NCI-H2227 treated with DMSO at 0.1 percent for 48 hours (cell line): ENCODE data around the gene VAT1.
"Not testable (repeated sequence)": the region's sequence is repeated elsewhere in the genome, so short reads cannot be mapped to it uniquely, and the experiment has no call there.

Experiments used
- DNase-seq: peaks from one replicate; lab custom pipeline; 2025; lab: John Stamatoyannopoulos, UW

VAT1 gene

DNA sequence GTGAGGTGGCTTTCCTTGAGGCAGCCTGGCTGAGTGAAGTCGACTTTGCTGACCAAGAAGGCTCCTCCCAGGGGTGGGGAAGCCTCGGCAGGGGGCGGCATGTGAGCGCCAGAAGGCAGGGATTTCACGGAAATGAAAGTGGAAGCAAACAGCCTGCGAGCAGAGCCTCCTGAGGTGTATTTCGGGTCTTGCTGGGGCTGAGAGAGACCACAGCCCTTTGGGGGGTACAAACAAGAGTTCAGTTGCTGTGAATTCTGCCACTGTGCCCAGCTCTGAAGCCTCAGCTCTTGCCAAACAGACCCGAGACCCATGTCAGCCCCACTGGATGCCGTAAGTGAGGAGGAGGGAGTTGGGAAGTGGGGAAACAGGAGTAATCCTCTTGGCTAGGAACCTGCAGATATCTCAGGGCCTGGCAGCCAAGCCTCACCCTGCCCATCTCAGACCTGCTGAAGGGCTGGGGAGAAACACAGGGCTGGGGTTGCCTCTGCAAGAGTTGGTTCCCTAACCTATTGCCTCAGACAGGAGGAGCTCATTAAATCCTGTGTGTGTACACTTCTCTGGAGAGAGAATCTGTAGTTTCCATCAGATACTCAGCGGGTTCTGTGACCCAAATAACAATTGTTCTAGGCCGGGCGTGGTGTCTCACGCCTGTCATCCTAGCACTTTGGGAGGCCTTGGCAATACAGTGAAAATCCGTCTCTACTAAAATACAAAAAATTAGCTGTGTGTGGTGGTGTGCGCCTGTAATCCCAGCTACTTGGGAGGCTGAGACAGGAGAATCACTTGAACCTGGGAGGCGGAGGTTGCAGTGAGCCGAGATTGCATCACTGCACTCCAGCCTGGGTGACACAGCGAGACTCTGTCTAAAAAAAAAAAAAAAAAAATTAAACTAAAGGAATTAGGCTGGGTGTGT, 15.3 kb downstream of the VAT1 start, which contains the start of gene IFI35:
IFI35 (plus strand) TSS at position 146 of the 913 bp plus-strand sequence; CDS start at position 310, 164 bp downstream.
- DNase-seq: peak; percentile 68

DNA sequence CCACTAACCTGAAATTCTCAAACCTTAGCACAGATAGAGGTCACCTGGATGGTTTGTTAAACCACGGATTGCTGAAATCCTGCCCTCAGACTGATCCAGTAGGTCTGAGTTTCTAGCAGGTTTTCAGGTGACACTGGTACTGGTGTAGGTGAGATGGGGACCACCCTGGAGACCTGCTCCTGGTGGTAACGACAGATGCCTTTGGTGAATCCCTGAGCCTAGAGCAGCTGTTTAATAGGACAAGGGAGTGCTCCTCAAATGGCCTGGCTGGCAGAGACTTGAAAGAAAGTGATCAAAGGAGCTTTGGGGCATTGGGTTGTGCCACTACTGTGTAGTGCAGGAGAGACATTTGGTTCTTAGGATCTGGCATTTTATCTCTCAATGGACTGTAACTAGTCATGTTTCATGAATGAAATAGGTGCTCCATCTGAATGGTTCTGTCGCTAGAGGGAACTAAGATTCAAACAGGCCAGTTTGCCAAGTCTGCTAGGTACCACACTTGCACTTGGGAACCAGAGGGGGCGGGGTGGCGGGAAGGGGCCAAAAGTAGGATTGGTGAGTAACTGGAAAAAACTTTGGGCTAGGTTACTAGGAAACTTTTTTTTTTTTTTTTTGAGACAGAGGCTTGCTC, 18.5 kb downstream of the VAT1 start:
- no peak for DNase-seq

GRCh38 chr17:43000894-43001293, 21.3 kb downstream of the VAT1 start:
- DNase-seq: not testable (repeated sequence)

DNA sequence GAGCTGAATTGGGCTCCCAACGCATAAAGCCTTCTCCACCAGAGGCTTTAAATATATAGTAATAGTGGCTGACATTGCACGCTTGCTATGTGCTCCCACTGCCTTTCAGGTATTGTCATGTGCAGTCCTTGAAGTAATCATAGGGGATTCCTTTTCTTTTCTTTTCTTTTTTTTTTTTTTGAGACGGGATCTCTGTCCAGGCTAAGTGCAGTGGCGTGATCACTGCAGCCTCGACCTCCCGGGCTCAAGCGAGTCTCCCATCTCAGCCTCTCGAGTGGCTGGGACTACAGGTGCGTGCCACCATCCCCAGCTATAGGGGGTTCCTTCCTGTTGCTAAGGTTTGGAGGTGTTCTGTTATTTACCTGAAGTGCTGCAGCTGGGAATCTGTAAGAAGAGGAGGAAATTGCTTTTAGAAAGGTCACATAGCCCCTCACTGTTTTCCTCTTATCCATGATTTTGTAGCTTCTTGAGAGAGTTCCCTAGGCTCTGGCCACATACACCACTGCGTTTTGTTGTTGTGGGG, 23.1 kb downstream of the VAT1 start:
- DNase-seq: no peak

DNA sequence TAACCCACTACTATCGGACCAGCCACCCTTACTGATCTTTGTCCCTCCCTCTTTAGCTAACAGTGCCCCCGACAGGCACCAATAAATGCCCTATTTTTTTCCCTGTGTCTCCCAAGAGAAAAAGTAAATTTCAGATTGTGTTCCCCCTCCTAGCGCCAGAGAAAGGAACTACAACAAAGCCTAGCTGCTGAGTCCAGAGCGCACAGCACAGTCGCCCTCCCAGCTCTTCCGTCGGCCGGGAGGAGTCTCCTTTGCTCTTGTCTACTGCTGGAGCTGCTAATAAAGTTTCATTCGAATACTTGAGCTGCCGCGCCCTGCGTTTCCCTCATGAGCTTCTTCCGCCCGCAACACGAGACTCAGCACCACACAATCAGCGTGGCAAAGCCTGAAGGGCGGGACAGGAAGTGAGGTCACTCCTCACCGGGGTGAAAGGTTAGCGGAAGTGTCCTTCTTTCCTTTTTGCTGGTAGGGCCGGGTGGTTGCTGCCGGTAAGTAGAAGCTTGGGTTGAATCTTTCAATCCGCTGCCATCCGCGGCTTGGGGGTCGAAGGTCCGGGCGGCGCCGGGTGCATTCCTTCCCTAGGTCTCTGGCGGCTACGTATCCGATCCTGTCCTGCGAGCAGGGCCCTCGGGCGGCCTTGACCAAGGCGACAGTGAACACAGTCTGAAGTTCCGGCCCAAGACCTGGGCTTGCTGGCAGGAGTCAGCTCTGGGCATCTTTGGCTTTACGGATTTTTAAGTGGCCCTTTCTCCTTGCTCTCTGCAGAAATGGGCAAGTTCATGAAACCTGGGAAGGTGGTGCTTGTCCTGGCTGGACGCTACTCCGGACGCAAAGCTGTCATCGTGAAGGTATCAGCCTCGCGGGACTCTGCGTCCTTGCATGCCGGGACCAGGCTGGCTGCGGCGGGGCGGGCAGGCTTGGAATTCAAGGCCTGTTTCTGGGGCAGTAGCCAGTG, 23.9 kb downstream of the VAT1 start, which contains the start of gene RPL27:
RPL27 (plus strand) TSS at position 436 of the 955 bp plus-strand sequence; CDS start at position 768, 332 bp downstream.
- DNase-seq: peak; percentile 99

GRCh38 chr17:42997390-42997983, 24.7 kb downstream of the VAT1 start:
- no peak for DNase-seq

DNA sequence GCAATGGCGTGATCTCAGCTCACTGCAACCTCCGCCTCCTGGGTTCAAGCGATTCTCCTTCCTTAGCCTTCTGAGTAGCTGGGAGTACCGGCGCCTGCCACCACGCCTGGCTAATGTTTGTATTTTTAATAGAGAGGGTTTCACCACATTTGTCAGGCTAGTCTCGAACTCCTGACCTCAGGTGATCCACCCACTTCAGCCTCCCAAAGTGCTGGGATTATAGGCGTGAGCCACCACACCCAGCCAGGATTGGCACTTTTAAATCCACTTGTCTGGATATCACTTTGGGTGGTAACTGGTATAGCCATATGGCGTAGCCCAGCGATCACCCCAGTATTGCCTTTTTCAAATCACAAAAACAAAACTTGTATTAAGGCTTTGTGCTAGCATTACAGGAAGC, 28.3 kb downstream of the VAT1 start:
- DNase-seq: not testable (repeated sequence)

DNA sequence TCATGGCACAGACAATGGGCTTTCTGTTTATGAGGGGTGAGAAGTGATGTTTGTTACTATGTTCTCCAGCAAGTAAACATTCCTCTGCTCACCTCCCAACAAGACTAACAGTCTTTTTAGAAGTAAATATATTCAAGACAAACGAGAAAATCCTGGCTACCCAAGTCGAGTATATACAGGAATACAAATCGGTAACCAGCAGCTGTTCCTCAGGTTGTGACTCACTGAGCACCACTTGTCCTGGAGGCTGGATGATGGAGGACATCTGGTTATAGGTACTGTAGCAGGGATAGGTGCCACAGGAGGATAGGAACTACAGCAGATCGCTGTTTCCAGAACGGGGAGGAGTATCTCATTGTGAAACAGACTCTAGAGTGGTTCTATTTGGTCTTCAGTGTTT, 29.3 kb downstream of the VAT1 start:
- no peak for DNase-seq

GRCh38 chr17:42991471-42991870, 30.7 kb downstream of the VAT1 start:
- no peak for DNase-seq

- DNase-seq: no peak
Observed at GRCh38 chr17:42989726-42990652, 32.2 kb downstream of the VAT1 start.

DNA sequence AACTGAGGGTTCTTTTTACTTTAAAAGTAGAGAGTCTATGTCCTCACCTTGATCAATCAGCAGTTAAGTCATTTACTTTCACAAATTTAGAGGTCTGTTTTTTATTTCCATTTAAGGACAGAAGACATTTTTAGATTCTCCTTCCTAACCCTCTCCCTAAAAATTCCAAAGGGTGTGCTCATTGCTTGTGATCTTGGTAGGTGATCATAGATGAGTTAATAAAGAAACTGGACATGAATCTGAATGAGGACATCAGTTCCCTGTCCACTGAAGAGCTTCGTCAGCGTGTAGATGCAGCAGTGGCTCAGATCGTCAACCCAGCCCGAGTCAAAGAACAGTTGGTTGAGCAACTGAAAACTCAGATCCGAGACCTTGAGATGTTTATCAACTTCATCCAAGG, 33.0 kb downstream of the VAT1 start:
- no peak for DNase-seq

DNA sequence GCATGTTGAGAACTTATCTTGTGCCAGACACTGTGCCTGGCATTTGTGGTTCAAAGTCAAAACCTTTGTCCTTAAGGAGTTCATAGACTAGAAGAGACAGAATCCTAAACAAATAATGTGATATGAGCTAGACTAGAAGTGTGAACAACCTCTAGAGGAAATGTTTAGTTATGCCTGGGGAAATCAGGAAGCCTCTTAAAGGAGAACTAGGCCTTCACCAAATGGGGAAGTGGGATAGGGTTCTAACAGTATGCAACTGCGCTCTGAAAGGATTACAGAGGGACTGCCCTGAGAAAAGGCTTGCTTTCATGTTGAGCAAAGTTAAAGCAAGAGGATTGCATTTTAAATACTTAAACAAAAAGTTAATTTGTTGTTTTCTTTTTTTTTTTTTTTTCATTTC, 37.0 kb downstream of the VAT1 start:
- no peak for DNase-seq

DNA sequence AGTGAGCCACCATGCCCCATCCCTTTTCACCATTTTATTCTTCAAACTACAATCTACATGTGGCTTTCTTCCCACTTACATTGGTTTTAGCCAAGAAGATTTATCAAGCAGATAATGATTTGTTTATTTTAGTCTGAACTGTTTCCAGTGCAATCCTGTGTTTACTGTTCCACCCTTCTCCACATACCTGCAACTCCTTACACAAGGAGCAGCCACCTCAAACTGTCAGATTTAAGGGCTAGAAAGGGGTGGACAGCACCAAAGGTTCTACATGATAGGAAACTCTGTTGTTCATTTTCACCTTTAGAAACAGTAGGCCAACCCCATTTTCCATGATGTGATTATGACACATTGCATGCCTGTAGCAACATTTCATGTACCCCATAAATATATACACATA, 39.9 kb downstream of the VAT1 start:
- DNase-seq: no peak

- peak; percentile 15 for DNase-seq
Observed at GRCh38 chr17:42980766-42981397, 41.3 kb downstream of the VAT1 start.

DNA sequence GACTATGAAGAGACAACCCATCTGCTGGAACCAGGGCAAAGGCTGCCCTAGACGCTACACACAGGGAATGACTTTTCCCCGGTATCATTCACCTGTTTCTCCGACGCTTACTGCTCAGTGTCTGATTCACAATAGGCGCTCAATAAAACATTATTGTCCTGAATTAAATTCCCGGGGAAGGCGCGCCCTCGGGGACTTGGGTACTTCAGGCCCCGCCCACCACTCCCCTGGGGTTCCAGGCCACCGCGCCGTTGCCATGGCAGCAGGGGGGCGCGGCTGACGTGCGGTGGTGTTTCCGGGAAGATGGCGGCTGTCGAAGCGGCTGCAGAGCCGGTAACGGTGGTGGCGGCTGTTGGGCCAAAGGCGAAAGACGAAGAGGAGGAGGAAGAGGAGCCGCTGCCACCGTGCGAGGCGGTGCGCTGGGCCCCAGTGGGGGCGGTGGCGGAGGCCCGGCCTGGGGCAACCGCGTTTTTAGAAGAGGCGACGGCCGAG, 41.9 kb downstream of the VAT1 start, which contains the start of gene RUNDC1:
RUNDC1 (plus strand) TSS at position 292 of the 492 bp plus-strand sequence; CDS start at position 304, 12 bp downstream.
- peak; percentile 81 for DNase-seq

GRCh38 chr17:42979511-42980273, 42.5 kb downstream of the VAT1 start, which contains the start of gene PTGES3L:
Gene PTGES3L (minus strand): TSS chr17:42980080. CDS start chr17:42980053, 27 bp downstream.
- peak; percentile 78 for DNase-seq

DNA sequence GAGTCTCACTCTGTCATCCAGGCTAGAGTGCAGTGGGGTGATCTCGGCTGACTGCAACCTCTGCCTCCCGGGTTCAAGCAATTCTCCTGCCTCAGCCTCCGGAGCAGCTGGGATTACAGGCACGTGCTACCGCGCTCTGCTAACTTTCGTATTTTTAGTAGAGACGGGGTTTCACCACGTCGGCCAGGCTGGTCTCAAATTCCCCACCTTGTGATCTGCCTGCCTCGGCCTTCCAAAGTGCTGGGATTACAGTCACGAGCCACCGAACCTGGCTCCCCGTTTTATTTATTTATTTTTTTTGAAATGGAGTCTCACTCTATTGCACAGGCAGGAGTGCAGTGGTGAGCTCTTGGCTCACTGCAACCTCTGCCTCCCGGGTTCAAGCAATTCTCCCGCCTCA, 46.5 kb downstream of the VAT1 start:
- DNase-seq: not testable (repeated sequence)

GRCh38 chr17:42975265-42975664, 46.9 kb downstream of the VAT1 start:
- no peak for DNase-seq
